Activated CD8-positive, alpha-beta T cell treated with anti-CD3 and anti-CD28 coated beads for 36 hours (primary cell): ENCODE data around the gene UBE3C. TPM values are rescaled to one million over a fixed set of nuclear protein-coding genes. Genes with fewer than 3 reads are reported as not detected.

ENCODE experiments used
- ATAC-seq: fragments of 200-7000 bp; cut with Tn5 transposase; one replicate; pipeline ENCODE4 v1.10.0; 2021; ENCODE audit warnings: mild to moderate bottlenecking, moderate library complexity
- CTCF ChIA-PET: fragments of 350-600 bp; sonication (Branson Sonifier 250); formaldehyde crosslinking; loops from one replicate; lab custom pipeline; 2021; ENCODE audit warnings: antibody characterized with exemption; lab: Charles Lee
- POLR2A ChIA-PET: fragments of 350-600 bp; sonication (Branson Sonifier 250); formaldehyde crosslinking; loops from one replicate; lab custom pipeline; 2021; ENCODE audit warnings: antibody characterized with exemption; lab: Charles Lee
- DNase-seq: peaks from one replicate; pipeline ENCODE4 v3.0.0-alpha.2; 2020
- H3K27ac Mint-ChIP-seq: one replicate; pipeline ENCODE4 v1.8.0; 2021; ENCODE audit warnings: mild to moderate bottlenecking, mixed read lengths
- H3K27me3 Mint-ChIP-seq: one replicate; pipeline ENCODE4 v1.8.0; 2021; ENCODE audit warnings: mixed read lengths
- H3K36me3 Mint-ChIP-seq: one replicate; pipeline ENCODE4 v1.8.0; 2021; ENCODE audit warnings: low read depth, mixed read lengths
- H3K4me1 Mint-ChIP-seq: one replicate; pipeline ENCODE4 v1.8.0; 2021; ENCODE audit warnings: low read depth, mixed read lengths
- H3K4me3 Mint-ChIP-seq: one replicate; pipeline ENCODE4 v1.8.0; 2021; ENCODE audit warnings: mild to moderate bottlenecking, moderate library complexity, mixed read lengths
- H3K9me3 Mint-ChIP-seq: one replicate; pipeline ENCODE4 v1.8.0; 2021; ENCODE audit warnings: mixed read lengths
- intact Hi-C: fragments of 100-400 bp; cut with micrococcal nuclease; formaldehyde crosslinking; loops from one replicate; pipeline ENCODE4 v1.10.0; 2022
- total RNA-seq, 2 experiments: library from RNA; stranded (reverse); gene quantifications; one replicate each; pipeline ENCODE4 v1.2.3, GENCODE V29; 2021
- TF ChIP-seq, protein P1 (sequence below): fragments of 200-600 bp; IDR thresholded peaks from one replicate; pipeline ENCODE4 v1.8.0; 2022; ENCODE audit warnings: antibody characterized with exemption, mild to moderate bottlenecking

UBE3C gene
- total RNA-seq, 2 experiments from 2014 or later = 59.0 to 59.6 TPM

DNA sequence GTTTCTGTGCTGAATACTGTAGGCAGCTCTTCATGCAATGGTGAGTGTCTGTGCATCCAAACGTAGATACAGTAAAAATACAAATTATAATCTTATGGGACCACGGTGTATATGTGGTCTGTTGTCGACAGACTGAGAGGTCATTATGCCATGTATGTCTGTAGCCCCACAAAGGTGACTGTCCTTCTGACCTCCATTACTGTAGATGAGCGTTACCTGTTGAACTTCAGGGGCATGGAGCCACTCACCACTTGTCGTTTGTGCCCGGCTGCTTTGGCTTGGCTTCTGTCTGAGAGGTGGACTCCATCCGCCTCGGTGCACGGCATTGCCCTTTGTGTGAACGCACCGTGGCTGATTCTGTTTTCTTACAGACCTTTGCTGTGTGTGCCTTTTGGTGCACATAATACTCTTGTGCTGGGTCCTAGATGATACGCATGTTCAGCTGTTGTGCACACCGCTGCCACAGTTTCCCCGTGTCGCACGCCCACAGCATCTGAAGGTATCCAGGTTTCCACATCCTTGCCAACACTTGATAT lies 2.9 kb downstream of the UBE3C start:
- Mint-ChIP-seq H3K4me1 (peaks cover 59% of the 10 kb centered on the region), H3K36me3 (peaks cover 46% of the 10 kb centered on the region)

DNA sequence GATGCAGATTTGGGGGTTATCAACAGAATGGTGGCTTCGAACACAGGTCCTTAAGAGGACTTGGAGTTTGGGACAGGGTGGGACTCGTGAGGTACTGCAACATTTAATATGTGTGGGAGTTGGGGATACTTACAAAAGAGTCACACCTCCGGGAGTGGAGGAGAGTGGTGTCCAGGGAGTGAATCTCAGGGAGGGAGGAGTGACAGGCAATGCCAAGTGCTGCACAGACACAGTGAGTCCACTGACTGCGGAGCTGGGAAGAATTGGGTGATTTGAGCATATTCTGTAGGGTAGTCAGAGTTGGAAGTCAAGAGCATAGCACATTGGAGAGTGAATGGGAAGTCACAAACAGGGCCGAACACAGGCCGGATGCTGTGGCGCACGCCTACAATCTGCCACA lies 5.1 kb downstream of the UBE3C start:
- Mint-ChIP-seq H3K4me1 (peaks cover 72% of the 10 kb centered on the region), H3K4me3 (no peak overlapping the region), H3K9me3 (no peaks in the 10 kb centered on the region), H3K36me3 (peaks cover 53% of the 10 kb centered on the region), H3K27ac (no peak overlapping the region), H3K27me3 (no peaks in the 10 kb centered on the region)
- ChIA-PET POLR2A (interaction anchor here (0.7 to 1.1 kb wide), 2 partner anchors 9 to 186 kb away, joined by 3 read pairs; no protein-coding TSS in a partner anchor), CTCF (no interaction called here)
- intact Hi-C loops = no loop called here
- DNase-seq (no peak), ATAC-seq (no peak)
- TF ChIP-seq, protein P1, sequence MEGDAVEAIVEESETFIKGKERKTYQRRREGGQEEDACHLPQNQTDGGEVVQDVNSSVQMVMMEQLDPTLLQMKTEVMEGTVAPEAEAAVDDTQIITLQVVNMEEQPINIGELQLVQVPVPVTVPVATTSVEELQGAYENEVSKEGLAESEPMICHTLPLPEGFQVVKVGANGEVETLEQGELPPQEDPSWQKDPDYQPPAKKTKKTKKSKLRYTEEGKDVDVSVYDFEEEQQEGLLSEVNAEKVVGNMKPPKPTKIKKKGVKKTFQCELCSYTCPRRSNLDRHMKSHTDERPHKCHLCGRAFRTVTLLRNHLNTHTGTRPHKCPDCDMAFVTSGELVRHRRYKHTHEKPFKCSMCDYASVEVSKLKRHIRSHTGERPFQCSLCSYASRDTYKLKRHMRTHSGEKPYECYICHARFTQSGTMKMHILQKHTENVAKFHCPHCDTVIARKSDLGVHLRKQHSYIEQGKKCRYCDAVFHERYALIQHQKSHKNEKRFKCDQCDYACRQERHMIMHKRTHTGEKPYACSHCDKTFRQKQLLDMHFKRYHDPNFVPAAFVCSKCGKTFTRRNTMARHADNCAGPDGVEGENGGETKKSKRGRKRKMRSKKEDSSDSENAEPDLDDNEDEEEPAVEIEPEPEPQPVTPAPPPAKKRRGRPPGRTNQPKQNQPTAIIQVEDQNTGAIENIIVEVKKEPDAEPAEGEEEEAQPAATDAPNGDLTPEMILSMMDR = no peak

More for the DNA sequence above, 2.9 kb downstream of the UBE3C start:
- ChIA-PET CTCF (interaction anchor here (0.7 to 2.4 kb wide), 4 partner anchors 9 to 250 kb away, joined by 3 to 8 read pairs (median 4); partner anchors contain the start of gene NOM1), POLR2A (interaction anchor here (0.6 to 1.5 kb wide), 3 partner anchors 10 to 61 kb away, joined by 3 to 5 read pairs (median 3); no protein-coding TSS in a partner anchor)
- ATAC-seq = no peak
- intact Hi-C loops = no loop called here
- H3K9me3 Mint-ChIP-seq = no peaks in the 10 kb centered on the region
- H3K27me3 Mint-ChIP-seq = no peaks in the 10 kb centered on the region
- H3K4me3 Mint-ChIP-seq = no peak overlapping the region
- DNase-seq = no peak
- H3K27ac Mint-ChIP-seq = no peak overlapping the region
- TF ChIP-seq, protein P1 = no peak

DNA sequence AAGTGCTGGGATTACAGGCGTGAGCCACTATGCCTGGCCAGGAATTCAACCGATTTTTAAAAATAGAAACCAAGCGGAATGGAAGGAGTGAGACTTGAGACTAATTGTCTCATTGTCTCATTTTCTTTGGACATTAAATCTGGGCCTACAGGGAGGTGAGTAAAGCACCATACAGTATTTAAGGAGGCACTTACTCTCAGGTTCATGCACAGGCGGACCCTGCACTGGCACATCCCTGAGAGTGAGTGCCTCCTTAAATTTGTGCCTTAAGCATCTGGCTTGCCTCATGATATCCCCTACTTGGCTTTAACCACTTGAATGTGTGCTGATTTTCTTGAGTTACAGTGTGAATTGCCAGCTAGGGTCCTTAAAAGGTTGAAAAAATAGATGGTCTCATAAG lies 10.6 kb downstream of the UBE3C start:
- DNase-seq (no peak), ATAC-seq (no peak)
- H3K27me3 Mint-ChIP-seq = no peaks in the 10 kb centered on the region
- CTCF ChIA-PET = interaction anchor here (1.7 to 2.5 kb wide), 2 partner anchors 9 to 124 kb away, joined by 3 to 8 read pairs; no protein-coding TSS in a partner anchor
- H3K9me3 Mint-ChIP-seq = no peaks in the 10 kb centered on the region
- intact Hi-C loops = no loop called here
- H3K27ac Mint-ChIP-seq = no peak overlapping the region
- peaks cover 67% of the 10 kb centered on the region for H3K4me1 Mint-ChIP-seq
- H3K36me3 Mint-ChIP-seq = peaks cover 31% of the 10 kb centered on the region
- H3K4me3 Mint-ChIP-seq = no peak overlapping the region
- POLR2A ChIA-PET = no interaction called here
- TF ChIP-seq, protein P1 = no peak

DNA sequence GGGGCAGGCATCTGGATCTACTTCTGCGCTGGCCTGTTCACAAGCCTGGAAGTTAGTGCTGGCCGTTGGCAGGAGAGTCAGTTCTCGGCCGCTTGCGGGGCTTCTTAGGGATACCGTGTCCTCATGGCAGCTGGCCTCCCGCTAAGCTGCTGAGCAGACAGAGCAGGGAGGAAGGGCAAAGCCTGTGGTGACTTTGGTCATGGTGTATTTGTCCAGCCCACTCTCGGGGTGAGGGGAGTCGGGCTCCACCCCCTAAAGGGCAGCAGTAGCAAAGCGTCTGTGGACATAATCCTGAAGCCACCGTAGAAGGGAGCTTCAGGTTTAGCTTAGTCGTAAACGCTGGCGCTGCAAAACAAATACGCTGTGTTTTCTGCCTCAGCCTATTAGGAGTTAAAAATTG lies 12.2 kb downstream of the UBE3C start:
- CTCF ChIA-PET = interaction anchor here (0.8 to 2.5 kb wide), 3 partner anchors 10 to 100 kb away, joined by 3 to 8 read pairs (median 3); no protein-coding TSS in a partner anchor
- H3K9me3 Mint-ChIP-seq = no peaks in the 10 kb centered on the region
- H3K27me3 Mint-ChIP-seq = no peaks in the 10 kb centered on the region
- DNase-seq (no peak), ATAC-seq (no peak)
- POLR2A ChIA-PET = interaction anchor here (0.9 to 1.9 kb wide), 4 partner anchors 9 to 16 kb away, joined by 3 to 6 read pairs (median 4); partner anchors contain the start of gene UBE3C
- H3K36me3 Mint-ChIP-seq = peaks cover 25% of the 10 kb centered on the region
- no peak overlapping the region for H3K4me3 Mint-ChIP-seq
- intact Hi-C loops = no loop called here
- TF ChIP-seq, protein P1 = no peak
- H3K4me1 Mint-ChIP-seq = peaks cover 69% of the 10 kb centered on the region
- H3K27ac Mint-ChIP-seq = no peak overlapping the region
